H9 (cell line): ENCODE measurements around the gene GRIA1. TPM values are rescaled to one million over a fixed set of nuclear protein-coding genes. Genes with fewer than 3 reads are reported as not detected.

Experiments used
- DNase-seq: peaks from one replicate; pipeline ENCODE4 v3.0.0-alpha.2; 2017
- H2AFZ ChIP-seq: one replicate; pipeline ENCODE4 v1.6.1; 2013; ENCODE audit warnings: mild to moderate bottlenecking, low read length, control low read depth, moderate library complexity
- H2AK5ac ChIP-seq: 2 replicates; pipeline ENCODE4 v1.6.1; 2013; ENCODE audit warnings: low read length, control low read depth, mixed read lengths; ENCODE audit not compliant: insufficient read length
- H2BK120ac ChIP-seq: one replicate; pipeline ENCODE4 v1.6.1; 2013; ENCODE audit warnings: low read depth, mild to moderate bottlenecking, low read length, control low read depth, inconsistent platforms; ENCODE audit not compliant: poor library complexity, severe bottlenecking
- H2BK12ac ChIP-seq: 2 replicates; pipeline ENCODE4 v1.6.1; 2013; ENCODE audit warnings: low read length, control low read depth, mixed read lengths, low read depth; ENCODE audit not compliant: insufficient read length
- H2BK15ac ChIP-seq: 2 replicates; pipeline ENCODE4 v1.6.1; 2013; ENCODE audit warnings: low read depth, low read length, control low read depth
- H2BK20ac ChIP-seq: one replicate; pipeline ENCODE4 v1.6.1; 2013; ENCODE audit warnings: low read depth, mild to moderate bottlenecking, low read length, control low read depth, inconsistent platforms; ENCODE audit not compliant: poor library complexity, severe bottlenecking
- H2BK5ac ChIP-seq: 2 replicates; pipeline ENCODE4 v1.6.1; 2013; ENCODE audit warnings: low read length, control low read depth, mixed read lengths; ENCODE audit not compliant: insufficient read length
- H3K14ac ChIP-seq: 2 replicates; pipeline ENCODE4 v1.6.1; 2013; ENCODE audit warnings: low read length, control low read depth; ENCODE audit not compliant: insufficient read depth
- H3K18ac ChIP-seq: 2 replicates; pipeline ENCODE4 v1.6.1; 2013; ENCODE audit warnings: low read depth, mild to moderate bottlenecking, mixed read lengths, low read length, control low read depth; ENCODE audit not compliant: insufficient read length
- H3K23ac ChIP-seq: 2 replicates; pipeline ENCODE4 v1.6.1; 2013; ENCODE audit warnings: low read length, control low read depth, mixed read lengths, low read depth; ENCODE audit not compliant: insufficient read length
- H3K23me2 ChIP-seq: 2 replicates; pipeline ENCODE4 v1.6.1; 2013; ENCODE audit warnings: low read depth, mild to moderate bottlenecking, mixed read lengths, low read length, control low read depth; ENCODE audit not compliant: insufficient read length, poor library complexity, severe bottlenecking
- H3K27ac ChIP-seq: 2 replicates; pipeline ENCODE4 v1.5.1; 2013; ENCODE audit warnings: low read length, control low read depth, mixed read lengths, low read depth; ENCODE audit not compliant: insufficient read length
- H3K27me3 ChIP-seq: 2 replicates; pipeline ENCODE4 v1.6.1; 2013; ENCODE audit warnings: low read length, control low read depth, inconsistent platforms; ENCODE audit not compliant: insufficient read depth
- H3K4ac ChIP-seq: 2 replicates; pipeline ENCODE4 v1.6.1; 2013; ENCODE audit warnings: low read depth, mild to moderate bottlenecking, control low read depth, inconsistent platforms, low read length, moderate library complexity
- H3K4me1 ChIP-seq: 2 replicates; pipeline ENCODE4 v1.6.1; 2013; ENCODE audit warnings: low read length, control low read depth, inconsistent platforms; ENCODE audit not compliant: insufficient read depth
- H3K4me2 ChIP-seq: 2 replicates; pipeline ENCODE4 v1.6.1; 2013; ENCODE audit warnings: low read length, control low read depth, mixed read lengths; ENCODE audit not compliant: insufficient read length, insufficient read depth
- H3K56ac ChIP-seq: 2 replicates; pipeline ENCODE4 v1.6.1; 2013; ENCODE audit warnings: low read depth, mild to moderate bottlenecking, mixed read lengths, low read length, control low read depth; ENCODE audit not compliant: insufficient read length
- H3K79me1 ChIP-seq: 2 replicates; pipeline ENCODE4 v1.6.1; 2013; ENCODE audit warnings: low read depth, mild to moderate bottlenecking, moderate library complexity, low read length, control low read depth, inconsistent platforms; ENCODE audit not compliant: insufficient read depth, poor library complexity, severe bottlenecking
- H3K79me2 ChIP-seq: 2 replicates; pipeline ENCODE4 v1.6.1; 2013; ENCODE audit warnings: low read length, control low read depth, inconsistent platforms; ENCODE audit not compliant: insufficient read depth
- H3K9ac ChIP-seq: 2 replicates; pipeline ENCODE4 v1.6.1; 2013; ENCODE audit warnings: low read length, control low read depth, mixed read lengths; ENCODE audit not compliant: insufficient read length; ENCODE audit errors: extremely low read depth
- H3K9me3 ChIP-seq: one replicate; pipeline ENCODE4 v1.6.1; 2013; ENCODE audit warnings: low read depth, low read length, inconsistent platforms; ENCODE audit not compliant: control insufficient read depth
- H3T11ph ChIP-seq: one replicate; pipeline ENCODE4 v1.6.1; 2013; ENCODE audit warnings: mild to moderate bottlenecking, low read length, control low read depth, inconsistent platforms
- H4K20me1 ChIP-seq: one replicate; pipeline ENCODE4 v1.6.1; 2013; ENCODE audit not compliant: control insufficient read depth, insufficient read length, insufficient read depth
- H4K5ac ChIP-seq: 2 replicates; pipeline ENCODE4 v1.6.1; 2013; ENCODE audit warnings: low read depth, mild to moderate bottlenecking, mixed read lengths, low read length, control low read depth; ENCODE audit not compliant: insufficient read length
- H4K8ac ChIP-seq: replicated peaks from 2 replicates; pipeline ENCODE4 v1.6.1; 2013; ENCODE audit warnings: low read length, control low read depth, mixed read lengths, low read depth; ENCODE audit not compliant: insufficient read length
- H4K91ac ChIP-seq: 2 replicates; pipeline ENCODE4 v1.6.1; 2013; ENCODE audit warnings: low read depth, mild to moderate bottlenecking, moderate library complexity, mixed read lengths, low read length, control low read depth; ENCODE audit not compliant: insufficient read length
- H3K27ac Mint-ChIP-seq, 3 experiments: 2 replicates in 2 of 3; 3 replicates in 1 of 3; pipeline ENCODE4 v1.8.0; 2020 to 2021; ENCODE audit warnings: mixed read lengths in 3 of 3, mild to moderate bottlenecking in 1 of 3, moderate library complexity in 1 of 3
- H3K27me3 Mint-ChIP-seq: 2 replicates; pipeline ENCODE4 v1.8.0; 2021; ENCODE audit warnings: low read depth, mild to moderate bottlenecking, moderate library complexity, mixed read lengths
- H3K36me3 Mint-ChIP-seq, 3 experiments: 2 replicates in 2 of 3; 3 replicates in 1 of 3; pipeline ENCODE4 v1.8.0; 2020 to 2021; ENCODE audit warnings: low read depth in 3 of 3, mixed read lengths in 3 of 3; ENCODE audit not compliant: insufficient read depth in 1 of 3
- H3K4me1 Mint-ChIP-seq, 2 experiments: 2 replicates each; pipeline ENCODE4 v1.8.0; 2020; ENCODE audit warnings: mixed read lengths in 2 of 2
- H3K4me3 Mint-ChIP-seq, 2 experiments: 2 replicates in 1 of 2; 3 replicates in 1 of 2; pipeline ENCODE4 v1.8.0; 2020 to 2021; ENCODE audit warnings: mild to moderate bottlenecking in 2 of 2, mixed read lengths in 2 of 2, moderate library complexity in 1 of 2
- H3K9me3 Mint-ChIP-seq, 2 experiments: 2 replicates in 1 of 2; 3 replicates in 1 of 2; pipeline ENCODE4 v1.8.0; 2020; ENCODE audit warnings: mild to moderate bottlenecking in 2 of 2, mixed read lengths in 2 of 2, moderate library complexity in 1 of 2
- CTCF ChIP-seq: fragments of 200-600 bp; sonication (generic); conservative IDR thresholded peaks from 3 replicates; pipeline ENCODE4 v1.8.0; 2021; ENCODE audit warnings: antibody characterized with exemption, mild to moderate bottlenecking
- WGBS: extraction: QIAGEN DNeasy Blood & Tissue Kit; methylation state at CpG from one replicate; pipeline ENCODE4 v1.1.7; 2013; ENCODE audit warnings: missing lambda C conversion rate, low lambda C conversion rate, mixed read lengths; ENCODE audit not compliant: insufficient read length; ENCODE audit errors: extremely low coverage; 5-methylcytosine and 5-hydroxymethylcytosine counted together
- total RNA-seq: library from RNA; stranded (reverse); gene quantifications from 2 replicates; pipeline ENCODE4 v1.2.1, GENCODE V29; 2021

GRIA1 gene
- total RNA-seq, 1 experiment from 2014 or later: 0.52 TPM

GRCh38 chr5:153573326-153574033, 83.0 kb downstream of the GRIA1 start:
- Mint-ChIP-seq H3K36me3 (no peaks in the 10 kb centered on the region), H3K27me3 (no peaks in the 10 kb centered on the region; the same call in 1 of the 2 replicates), H3K27ac (no peak overlapping the region), H3K9me3 (no peaks in the 10 kb centered on the region), H3K4me3 (no peak overlapping the region), H3K4me1 (peaks cover 7% of the 10 kb centered on the region in 2 experiments)
- Histone ChIP-seq H4K5ac (no peak overlapping the region), H3K27me3 (no peaks in the 10 kb centered on the region), H3K9ac (no peak overlapping the region), H3K4me1 (no peaks in the 10 kb centered on the region), H3K4ac (no peak overlapping the region), H3K23ac (no peak overlapping the region), H3K27ac (no peak overlapping the region), H2BK120ac (no peak overlapping the region), H3K18ac (no peak overlapping the region), H3K79me1 (no peaks in the 10 kb centered on the region), H4K91ac (no peak overlapping the region), H4K8ac (no peak overlapping the region), H2BK12ac (no peak overlapping the region), H3T11ph (no peak overlapping the region), H2BK20ac (no peak overlapping the region), H3K56ac (no peak overlapping the region), H4K20me1 (no peaks in the 10 kb centered on the region), H2BK5ac (no peak overlapping the region), H3K79me2 (no peaks in the 10 kb centered on the region), H2BK15ac (no peak overlapping the region), H2AFZ (no peak overlapping the region), H3K14ac (no peak overlapping the region), H2AK5ac (no peak overlapping the region), H3K23me2 (no peaks in the 10 kb centered on the region), H3K4me2 (no peak overlapping the region), H3K9me3 (no peaks in the 10 kb centered on the region)
- WGBS: no CpG with 5 or more reads among the region's 4 CpGs
- DNase-seq: no peak
- no peak for TF ChIP-seq CTCF
